Cortex of kidney (tissue), 1 donor: ENCODE results near the gene ABO.
"Not testable (repeated sequence)": the region's sequence is repeated elsewhere in the genome, so short reads cannot be mapped to it uniquely, and the experiment has no call there.

Experiments
- DNase-seq: peaks from one replicate; lab custom pipeline; 2025; lab: John Stamatoyannopoulos, UW

The ABO gene

GRCh38 chr9:133242991-133243390 is 32.0 kb downstream of the ABO start:
- DNase-seq = no peak

- DNase-seq = no peak
Measured at GRCh38 chr9:133242241-133242640, 32.8 kb downstream of the ABO start.

GRCh38 chr9:133239533-133240090 is 35.4 kb downstream of the ABO start:
- no peak for DNase-seq

DNA sequence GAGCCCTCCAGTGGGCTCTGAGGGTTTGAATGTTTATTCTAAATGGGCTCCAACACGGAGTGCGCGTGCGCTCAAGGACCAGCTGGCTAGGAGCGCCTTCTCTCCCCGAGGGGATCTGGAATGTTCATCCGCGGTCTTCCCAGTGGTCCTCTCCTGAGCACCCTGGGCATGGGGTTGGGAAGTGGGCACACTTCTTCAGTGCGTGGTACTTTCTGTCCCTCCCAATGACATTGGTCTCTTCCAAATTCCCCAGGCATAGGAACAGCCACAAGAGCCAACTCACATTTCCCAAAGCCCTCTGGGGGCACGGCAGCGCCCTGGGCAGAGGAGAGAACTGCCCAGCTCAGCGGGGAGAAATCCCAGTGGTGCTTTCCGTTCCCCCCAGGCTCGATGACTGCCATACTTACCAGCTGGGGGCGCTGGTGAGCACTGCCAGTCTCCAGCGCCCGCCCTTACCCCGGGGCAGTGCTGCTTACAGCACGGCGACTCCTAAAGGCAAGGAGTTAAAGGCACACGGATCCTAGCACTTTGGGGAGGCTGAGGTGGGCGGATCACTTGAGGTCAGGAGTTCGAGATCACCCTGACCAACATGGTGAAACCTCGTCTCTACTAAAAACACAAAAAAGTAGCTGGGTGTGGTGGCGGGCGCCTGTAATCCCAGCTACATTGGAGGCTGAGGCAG is 36.0 kb downstream of the ABO start:
- DNase-seq = no peak

DNA sequence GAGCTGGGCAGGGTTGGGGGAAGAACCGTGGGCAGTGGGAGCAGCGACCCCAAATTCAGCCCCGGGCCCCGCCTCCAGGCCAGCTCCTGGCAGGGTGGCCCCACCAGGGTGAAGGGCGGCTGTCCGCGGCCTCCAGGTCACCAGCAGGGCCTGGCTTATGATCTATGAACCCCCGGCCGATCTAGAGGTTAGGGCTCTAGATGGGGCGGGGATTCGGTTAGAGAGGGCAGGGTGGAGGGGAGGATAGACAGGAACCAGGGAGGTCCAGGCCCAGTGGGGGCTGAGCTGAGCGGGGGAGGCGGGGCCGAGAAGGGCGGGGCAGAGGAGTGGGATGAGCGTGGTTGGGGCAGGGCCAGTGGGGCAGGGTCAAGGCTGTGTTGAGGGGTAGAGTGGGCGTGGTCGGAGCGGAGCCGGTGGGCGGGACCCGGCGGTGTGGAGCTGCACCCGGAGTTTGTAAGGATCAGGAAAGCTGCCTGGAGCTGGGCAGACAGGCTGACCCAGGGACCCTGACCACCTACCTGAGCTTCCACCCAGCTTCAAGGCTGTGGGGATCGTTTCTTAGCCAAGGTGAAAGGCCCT is 36.6 kb downstream of the ABO start:
- no peak for DNase-seq

- DNase-seq = no peak
Measured at GRCh38 chr9:133237035-133237731, 37.8 kb downstream of the ABO start.

DNA sequence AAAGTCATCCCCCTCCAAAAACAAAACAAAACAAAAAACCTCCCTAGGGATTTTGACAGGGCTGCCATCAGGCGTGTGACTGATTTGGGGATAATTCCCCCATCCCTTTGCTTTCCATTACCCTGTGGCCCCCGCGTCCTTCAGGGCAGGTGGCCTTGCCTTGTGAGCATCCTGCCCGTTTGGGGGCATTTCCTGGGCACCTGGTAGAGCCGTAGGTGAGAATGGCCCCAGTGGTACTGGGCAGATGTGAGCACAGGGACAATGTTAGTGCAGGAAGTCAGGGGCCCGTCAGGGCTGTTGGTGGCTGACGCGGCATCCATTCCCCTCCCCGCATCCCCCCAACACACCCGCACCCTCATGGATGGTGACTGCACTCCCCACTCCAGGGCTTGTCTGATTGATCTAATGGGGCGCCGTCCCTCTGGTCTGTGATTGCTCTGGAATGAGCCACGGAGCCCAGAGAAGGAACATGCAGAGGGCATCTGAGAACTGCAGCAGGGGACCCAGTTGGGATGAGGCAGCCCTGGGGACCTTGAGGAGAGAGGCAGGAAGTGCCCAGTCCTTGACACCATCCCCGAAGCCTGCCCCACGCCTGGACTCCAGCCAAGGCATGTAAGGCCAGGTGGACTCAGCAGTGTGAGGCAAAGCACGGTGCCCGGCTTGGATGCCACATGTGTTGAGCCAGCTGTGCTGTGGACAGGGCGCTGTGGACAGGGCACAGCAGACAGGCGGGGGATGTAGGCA is 38.5 kb downstream of the ABO start:
- DNase-seq = not testable (repeated sequence)

DNA sequence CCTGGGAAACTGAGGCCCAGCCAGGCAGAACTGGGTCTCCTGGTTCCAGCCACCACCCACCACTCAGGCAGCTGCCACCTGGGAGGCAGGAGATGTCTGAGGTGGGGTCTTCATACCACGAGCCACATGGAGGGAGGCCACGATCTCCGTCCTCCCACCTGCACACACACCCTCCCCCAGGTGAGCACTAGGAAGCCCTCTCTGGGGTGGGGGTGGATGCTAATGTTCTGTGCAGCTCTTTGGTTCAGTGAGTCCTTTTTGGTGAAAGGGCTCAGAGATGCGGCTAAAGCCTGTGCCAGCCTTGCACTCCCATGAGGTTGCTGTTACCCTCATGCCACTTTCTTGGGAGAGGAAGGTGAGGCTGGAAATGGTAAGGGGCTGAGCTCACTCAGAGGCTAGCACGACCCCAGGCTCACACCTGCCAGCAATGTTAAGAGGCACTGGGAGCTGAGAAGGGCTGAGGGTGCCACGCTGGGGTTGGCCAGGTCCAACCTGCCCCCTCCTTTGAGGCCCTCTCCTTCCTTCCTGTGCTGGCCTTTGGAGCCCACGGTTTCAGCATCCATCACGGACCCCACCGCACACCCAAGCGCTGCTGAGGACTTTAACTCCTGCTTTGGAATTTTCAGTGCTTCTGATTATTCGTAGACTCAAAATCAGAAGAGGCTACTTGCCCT is 39.3 kb downstream of the ABO start:
- no peak for DNase-seq

- no peak for DNase-seq
Measured at GRCh38 chr9:133234577-133235322, 40.3 kb downstream of the ABO start.

GRCh38 chr9:133233681-133234432 is 41.1 kb downstream of the ABO start:
- DNase-seq = no peak

- not testable (repeated sequence) for DNase-seq
Measured at GRCh38 chr9:133231934-133232568, 43.0 kb downstream of the ABO start.

GRCh38 chr9:133230514-133230913 is 44.5 kb downstream of the ABO start:
- DNase-seq = not testable (repeated sequence)

- no peak for DNase-seq
Measured at GRCh38 chr9:133230093-133230492, 44.9 kb downstream of the ABO start.

DNA sequence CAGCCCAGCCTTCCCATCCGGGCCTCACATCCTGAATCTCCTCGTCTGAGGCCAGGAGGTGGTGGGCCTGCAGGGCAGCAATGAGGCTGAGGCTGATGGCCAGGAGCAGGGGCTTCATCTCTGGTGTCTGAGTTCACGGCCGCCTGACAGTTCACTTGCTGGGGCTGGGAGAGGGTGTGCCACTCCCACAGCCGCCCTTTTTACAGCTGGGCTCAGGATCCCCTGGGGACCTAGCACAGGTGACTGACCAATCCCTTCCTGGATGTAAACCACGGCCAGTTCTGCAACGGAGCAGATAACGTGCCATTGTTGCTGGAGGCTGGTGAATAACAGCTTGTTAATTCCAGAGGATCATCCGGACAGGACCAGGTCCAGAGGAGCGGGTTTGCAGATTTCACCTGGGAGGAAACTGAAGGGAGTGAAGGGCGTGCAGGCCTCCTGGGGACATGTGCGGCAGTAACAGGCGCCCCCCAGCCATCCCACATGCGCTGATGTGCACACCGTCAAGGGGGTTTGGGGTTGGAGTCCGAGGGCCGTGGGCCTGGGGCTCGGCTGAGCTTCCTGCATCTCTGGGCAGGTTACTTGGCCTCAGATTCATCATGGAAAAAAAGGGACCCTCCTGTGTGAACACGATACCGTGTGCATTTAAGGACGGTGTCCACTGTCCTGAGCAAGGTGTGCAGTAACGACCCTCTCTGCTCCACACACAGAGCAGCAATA is 46.4 kb downstream of the ABO start:
- DNase-seq = not testable (repeated sequence)

DNA sequence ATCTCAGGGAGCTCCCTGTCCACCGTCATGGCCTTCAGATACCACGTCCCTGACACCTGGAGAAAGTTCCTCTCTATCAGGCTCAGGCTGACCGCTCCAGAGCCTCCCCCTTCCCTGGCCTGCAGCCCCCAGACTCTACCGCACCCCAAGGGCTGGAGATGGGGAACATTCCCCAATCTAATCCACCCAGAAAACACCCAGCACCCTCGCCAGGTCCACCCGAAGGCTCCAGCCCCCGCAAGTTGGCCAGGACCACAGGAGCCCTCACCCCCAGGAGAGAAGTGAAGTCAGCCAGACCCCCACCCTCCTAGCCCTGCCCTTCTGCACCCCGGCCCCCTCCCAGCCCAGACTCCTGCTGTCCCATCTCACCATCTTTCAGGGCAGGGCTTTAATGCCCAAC is 47.0 kb downstream of the ABO start:
- not testable (repeated sequence) for DNase-seq

DNA sequence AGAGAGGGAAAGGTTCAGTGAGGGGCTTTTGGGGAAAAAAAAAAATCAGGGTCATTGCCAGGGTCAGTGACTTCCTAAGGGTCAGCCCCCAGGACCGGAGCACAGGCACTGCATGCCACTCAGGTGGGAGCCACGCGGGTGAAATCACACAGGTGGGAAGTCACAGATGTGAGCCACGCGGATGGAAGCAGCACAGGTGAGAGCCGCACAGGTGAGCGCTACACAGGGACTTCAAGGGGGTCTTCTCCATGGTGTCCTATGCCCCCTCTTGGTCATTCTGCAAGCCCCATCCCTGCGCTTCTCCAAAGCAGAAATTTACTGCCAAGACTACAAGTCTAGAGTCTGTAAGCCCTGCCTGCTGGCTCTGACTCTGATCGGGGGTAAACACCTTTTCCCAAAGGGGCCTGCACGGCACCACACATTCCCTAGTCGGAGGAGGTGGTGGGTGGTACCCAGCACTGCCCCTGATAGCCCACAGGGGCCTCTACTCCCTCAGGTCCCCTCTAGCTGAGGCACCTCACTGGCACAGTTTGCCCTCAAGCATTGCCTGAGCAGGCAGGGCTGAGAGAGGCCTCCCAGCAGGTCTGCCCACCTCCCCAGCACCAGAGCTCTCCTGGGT is 47.6 kb downstream of the ABO start:
- DNase-seq = no peak

- DNase-seq = no peak
Measured at GRCh38 chr9:133226219-133227171, 48.5 kb downstream of the ABO start.
